ENCODE results near the gene KASH5.
A peak's percentile ranks its signal among the peaks of the same experiment; 100 is the strongest.

KASH5 gene

DNA sequence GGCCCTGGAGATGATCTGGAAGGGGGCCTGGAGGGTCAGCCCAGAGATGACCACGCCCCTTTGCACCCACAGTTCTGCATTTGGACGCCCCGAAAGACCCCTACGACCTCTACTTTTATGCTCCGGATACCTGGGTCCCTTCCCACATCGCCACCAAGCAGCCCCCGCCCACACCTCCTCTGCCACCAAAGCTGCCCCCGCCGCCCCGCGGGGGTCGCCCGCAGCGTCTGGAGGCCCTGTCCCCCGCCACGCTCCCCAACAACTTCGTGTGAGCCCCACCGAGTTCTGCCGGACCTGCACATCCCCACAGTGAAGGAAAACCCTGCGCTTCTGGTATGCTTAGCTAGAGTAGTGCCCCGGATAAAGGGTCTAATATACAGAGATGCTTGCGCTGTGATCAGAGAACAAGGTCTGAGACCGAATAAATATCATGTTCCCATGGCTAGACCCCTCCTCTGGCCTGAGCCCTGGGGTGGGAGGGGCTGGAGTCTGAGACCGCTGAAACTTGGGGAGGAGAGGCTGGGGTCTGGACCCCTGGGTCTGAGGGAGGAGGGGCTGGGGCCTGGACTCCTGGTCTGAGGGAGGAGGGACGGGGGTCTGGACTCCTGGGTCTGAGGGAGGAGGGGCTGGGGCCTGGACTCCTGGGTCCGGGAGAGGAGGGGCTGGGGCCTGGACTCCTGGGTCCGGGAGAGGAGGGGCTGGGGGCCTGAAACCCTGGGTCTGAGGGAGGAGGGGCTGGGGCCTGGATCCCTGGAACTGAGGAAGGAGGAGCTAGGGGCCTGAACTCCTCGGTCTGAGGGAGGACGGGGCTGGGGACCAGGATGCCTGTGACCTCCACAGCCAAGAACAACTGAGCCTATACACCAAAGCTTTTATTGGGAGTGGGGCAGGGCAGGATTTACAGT, 40.8 kb downstream of the KASH5 start:
- Mint-ChIP-seq H3K9me3 (no peaks in the 10 kb centered on the region), H3K36me3 (peaks cover 1% of the 10 kb centered on the region), H3K27ac (no peak overlapping the region), H3K27me3 (peaks cover 65% of the 10 kb centered on the region), H3K4me3 (peak overlapping the region; percentile 67), H3K4me1 (peaks cover 50% of the 10 kb centered on the region)
- ATAC-seq (ENCODE audit: low read depth) (no peak), DNase-seq (ENCODE audit: low spot score in 2 of 2) (no peak)

DNA sequence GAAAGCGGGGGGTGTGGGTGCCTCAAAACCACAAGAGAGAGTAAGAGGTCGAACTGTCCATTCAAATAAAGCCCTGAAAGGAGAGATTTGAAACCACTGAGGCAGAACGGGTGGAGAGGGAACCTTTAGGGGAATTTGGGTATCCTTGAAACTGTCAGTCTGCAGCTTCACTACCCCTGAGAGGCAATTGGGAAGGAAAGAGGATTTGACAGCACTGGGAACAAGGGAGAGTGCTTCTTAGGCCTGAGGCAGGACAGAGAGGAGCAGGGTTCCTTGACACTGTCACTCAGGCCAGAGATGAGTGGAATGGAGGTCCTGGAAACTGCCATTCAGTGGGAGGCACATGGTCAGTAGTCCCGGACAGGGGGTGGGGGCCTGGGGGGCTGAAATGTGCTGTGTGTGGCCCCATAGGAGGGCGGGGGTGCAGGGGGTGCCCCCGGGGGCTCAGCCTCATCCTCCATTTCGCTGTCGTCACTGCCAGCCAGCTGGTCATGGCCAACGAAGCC, 42.2 kb downstream of the KASH5 start:
- DNase-seq (ENCODE audit: low spot score in 2 of 2) = no peak
- H3K27me3 Mint-ChIP-seq = peaks cover 61% of the 10 kb centered on the region
- no peaks in the 10 kb centered on the region for H3K9me3 Mint-ChIP-seq
- no peak overlapping the region for H3K27ac Mint-ChIP-seq
- ATAC-seq (ENCODE audit: low read depth) = no peak
- H3K36me3 Mint-ChIP-seq = peaks cover 1% of the 10 kb centered on the region
- H3K4me1 Mint-ChIP-seq = peaks cover 48% of the 10 kb centered on the region
- no peak overlapping the region for H3K4me3 Mint-ChIP-seq

DNA sequence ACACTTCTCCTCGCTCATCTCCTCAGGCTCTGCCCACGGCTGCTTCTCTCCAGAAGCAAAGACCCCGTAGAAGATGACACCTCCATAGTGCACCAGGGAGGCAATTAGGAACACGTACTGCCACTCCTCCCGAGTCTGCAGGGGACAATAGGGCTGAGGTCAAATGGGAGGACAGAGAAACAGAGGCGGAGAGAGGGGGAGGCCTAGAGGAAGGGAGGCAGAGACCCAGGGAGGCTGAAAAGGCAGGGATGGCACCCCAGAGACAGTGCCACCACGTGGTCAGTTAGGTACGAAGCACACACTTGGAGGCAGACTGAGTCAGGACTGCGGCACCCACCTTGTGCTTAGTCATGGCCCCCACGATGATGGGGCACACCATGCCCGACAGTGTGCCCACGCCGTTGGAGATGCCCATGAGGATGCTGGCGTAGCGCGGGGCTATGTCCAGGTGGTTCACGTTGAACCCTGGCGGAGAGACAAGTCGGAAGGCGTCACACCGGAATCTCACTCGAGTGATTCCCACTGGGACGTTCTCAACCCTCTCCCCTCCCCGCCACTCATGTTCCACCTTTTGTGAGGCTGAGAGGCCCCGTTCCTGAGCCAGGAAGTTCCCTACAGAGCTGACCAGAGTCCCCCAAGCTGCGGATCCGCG, 42.8 kb downstream of the KASH5 start:
- H3K27ac Mint-ChIP-seq = no peak overlapping the region
- DNase-seq (ENCODE audit: low spot score in 2 of 2) (no peak), ATAC-seq (ENCODE audit: low read depth) (peak; percentile 35)
- peaks cover 1% of the 10 kb centered on the region for H3K36me3 Mint-ChIP-seq
- peaks cover 59% of the 10 kb centered on the region for H3K27me3 Mint-ChIP-seq
- no peak overlapping the region for H3K4me3 Mint-ChIP-seq
- H3K4me1 Mint-ChIP-seq = peaks cover 46% of the 10 kb centered on the region
- no peaks in the 10 kb centered on the region for H3K9me3 Mint-ChIP-seq

DNA sequence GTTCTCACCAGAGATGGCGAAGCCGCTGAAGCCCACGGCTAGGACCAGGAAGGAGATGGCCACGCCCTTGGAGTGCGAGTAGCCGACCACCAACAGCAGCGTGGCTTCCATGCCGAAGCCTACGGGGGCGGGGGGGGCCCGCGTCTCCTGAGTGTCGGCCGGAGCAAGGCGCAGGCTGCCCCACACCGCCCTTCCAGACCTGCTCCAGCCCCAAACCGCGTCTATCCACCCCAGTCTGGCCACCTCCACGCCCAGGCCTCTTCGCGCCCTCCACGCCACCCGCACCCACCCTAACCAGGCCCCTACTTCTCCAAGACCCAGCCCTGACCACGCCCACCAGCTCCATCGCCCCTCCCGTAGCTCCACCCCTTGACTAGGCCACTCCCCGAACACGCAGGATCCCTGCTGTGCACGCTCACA, 43.3 kb downstream of the KASH5 start:
- ATAC-seq (ENCODE audit: low read depth) = peak; percentile 30
- H3K4me3 Mint-ChIP-seq = no peak overlapping the region
- H3K4me1 Mint-ChIP-seq = peaks cover 47% of the 10 kb centered on the region

DNA sequence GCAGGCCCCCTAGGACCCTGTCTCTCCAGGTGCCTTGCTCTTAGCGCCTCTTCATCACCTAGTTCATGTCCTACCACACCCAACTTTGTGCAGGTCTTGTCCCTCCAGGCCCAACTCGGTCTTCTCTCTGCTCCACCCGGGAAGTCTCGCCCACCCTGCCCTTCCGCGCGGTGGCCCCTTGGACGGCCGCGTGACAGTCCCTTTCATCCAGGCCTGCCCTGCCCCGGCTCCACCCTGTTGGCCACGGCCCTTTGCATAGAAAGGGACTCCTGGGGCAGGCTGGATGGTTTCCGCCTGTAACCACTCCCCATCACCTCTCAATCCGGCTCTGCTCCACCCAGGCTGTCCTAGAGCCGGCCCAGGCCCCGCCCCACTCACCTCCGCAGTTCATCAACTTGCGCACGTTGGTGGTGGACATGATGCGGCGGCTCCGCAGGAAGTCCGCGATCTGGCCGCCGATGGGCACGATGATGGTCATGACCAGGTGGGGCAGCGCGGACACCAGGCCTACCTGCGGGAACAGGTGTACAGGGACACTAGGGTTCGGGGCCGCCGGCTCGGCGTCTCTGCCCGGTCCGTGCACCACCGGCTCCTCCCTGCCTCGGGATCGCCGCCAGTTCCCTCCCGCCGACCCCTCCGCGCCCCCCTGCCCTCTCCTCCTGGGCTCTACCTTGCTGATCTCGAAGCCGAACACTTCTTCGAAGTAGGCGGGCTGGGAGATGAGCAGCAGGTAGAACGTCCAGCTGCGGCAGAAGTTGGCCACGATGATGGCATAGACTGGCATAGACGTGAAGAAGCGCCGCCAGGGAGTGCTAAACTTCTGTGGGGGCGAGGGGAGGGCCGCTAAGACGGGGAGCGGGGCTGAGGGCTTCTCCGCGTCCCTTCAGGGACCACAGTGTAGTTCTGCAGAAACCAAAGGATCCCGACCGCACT, 44.4 kb downstream of the KASH5 start:
- H3K4me3 Mint-ChIP-seq = peak overlapping the region; percentile 35
- no peak overlapping the region for H3K27ac Mint-ChIP-seq
- ATAC-seq (ENCODE audit: low read depth) (peak; percentile 42), DNase-seq (ENCODE audit: low spot score in 2 of 2) (no peak)
- peaks cover 42% of the 10 kb centered on the region for H3K4me1 Mint-ChIP-seq
- no peaks in the 10 kb centered on the region for H3K9me3 Mint-ChIP-seq
- no peaks in the 10 kb centered on the region for H3K36me3 Mint-ChIP-seq
- peaks cover 54% of the 10 kb centered on the region for H3K27me3 Mint-ChIP-seq

More for the DNA sequence above, 43.3 kb downstream of the KASH5 start:
- H3K36me3 Mint-ChIP-seq = peaks cover 1% of the 10 kb centered on the region
- H3K9me3 Mint-ChIP-seq = no peaks in the 10 kb centered on the region
- no peak for DNase-seq (ENCODE audit: low spot score in 2 of 2)
- no peak overlapping the region for H3K27ac Mint-ChIP-seq
- H3K27me3 Mint-ChIP-seq = peaks cover 59% of the 10 kb centered on the region

DNA sequence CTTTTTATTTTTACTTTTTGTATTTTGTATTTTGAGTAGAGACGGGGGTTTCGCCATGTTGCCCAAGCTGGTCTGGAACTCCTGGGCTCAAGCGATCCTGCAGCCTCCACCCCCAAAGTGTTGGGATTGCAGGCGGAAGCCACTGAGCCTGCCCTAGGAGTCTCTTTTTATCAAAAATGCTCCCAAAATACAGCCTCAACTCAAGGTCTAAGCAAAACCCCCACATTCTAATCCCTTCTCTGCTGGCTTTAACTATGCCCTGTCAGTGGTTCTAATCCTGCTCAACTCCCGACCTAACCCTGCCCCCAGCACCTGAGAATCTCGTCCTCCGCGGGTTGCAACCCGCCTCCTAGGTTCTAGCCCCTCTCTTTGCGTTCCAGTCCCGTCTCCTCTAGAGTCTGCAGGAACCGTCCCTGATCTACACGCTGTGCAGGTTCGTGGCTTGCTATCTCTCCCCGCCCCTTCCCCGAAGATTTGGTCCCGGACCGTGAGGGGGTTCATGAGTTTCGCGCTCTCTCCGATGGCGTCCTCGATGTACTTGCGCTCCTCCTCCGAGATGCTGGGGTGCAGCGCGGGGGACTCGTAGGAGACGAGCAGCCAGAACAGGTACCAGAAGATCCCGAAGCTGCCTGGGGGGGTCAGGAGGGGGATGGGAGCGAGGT, 45.3 kb downstream of the KASH5 start:
- no peak for DNase-seq (ENCODE audit: low spot score in 2 of 2)
- ATAC-seq (ENCODE audit: low read depth) = no peak
- peaks cover 60% of the 10 kb centered on the region for H3K27me3 Mint-ChIP-seq
- no peaks in the 10 kb centered on the region for H3K9me3 Mint-ChIP-seq
- no peaks in the 10 kb centered on the region for H3K36me3 Mint-ChIP-seq
- H3K27ac Mint-ChIP-seq = no peak overlapping the region
- H3K4me1 Mint-ChIP-seq = peaks cover 45% of the 10 kb centered on the region
- no peak overlapping the region for H3K4me3 Mint-ChIP-seq

DNA sequence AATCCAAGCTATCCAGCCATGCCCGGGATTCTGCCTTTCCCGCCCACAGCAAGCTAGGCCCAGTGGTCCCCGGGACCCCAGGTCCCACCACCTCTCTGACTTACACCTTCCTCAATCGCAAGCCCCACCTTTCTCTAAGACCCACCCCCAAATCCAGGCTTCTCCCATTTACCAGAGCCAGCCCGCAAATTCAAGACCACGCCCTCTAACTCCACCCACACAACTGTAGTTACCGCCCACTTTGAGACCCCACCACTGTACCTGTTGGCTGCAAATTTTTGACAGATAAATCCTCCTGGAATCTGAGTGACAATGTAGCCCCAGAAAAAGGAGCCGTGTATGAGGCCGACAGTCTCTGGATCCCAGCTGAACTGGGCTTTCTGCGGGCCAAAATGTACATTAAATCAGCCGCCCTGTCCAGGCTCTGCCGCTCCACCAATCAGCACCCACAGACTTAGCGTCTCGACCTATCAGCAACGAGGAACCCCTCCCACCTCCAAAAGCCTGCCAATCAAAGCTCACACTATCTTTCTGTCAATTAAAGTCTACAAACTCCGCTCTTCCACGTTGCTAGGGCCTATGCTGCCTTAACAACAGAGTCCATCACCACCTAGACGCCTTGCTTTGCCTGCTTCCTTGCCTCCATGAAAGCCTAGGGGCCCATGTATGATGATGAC, 47.0 kb downstream of the KASH5 start:
- peaks cover 59% of the 10 kb centered on the region for H3K27me3 Mint-ChIP-seq
- ATAC-seq (ENCODE audit: low read depth) (no peak), DNase-seq (ENCODE audit: low spot score in 2 of 2) (no peak)
- no peaks in the 10 kb centered on the region for H3K36me3 Mint-ChIP-seq
- H3K27ac Mint-ChIP-seq = no peak overlapping the region
- no peak overlapping the region for H3K4me3 Mint-ChIP-seq
- no peaks in the 10 kb centered on the region for H3K9me3 Mint-ChIP-seq
- H3K4me1 Mint-ChIP-seq = peaks cover 35% of the 10 kb centered on the region

DNA sequence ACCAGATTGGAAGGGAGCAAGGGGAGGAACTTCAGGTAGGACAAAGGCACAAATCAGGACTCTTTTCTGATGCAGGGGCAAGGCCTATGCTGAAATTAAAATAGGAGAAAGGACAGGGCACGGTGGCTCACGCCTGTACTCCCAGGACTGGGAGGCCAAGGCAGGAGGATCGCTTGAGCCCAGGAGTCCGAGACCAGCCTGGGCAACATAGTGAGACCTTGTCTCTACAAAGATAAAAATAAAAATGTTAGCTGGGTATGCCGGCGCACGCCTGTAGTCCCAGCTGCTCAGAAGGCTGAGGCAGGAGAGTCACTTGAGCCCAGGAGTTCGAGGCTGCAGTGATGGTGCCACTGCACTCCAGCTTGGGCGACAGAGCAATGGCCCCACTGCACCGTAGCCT, 47.6 kb downstream of the KASH5 start:
- Mint-ChIP-seq H3K27ac (no peak overlapping the region), H3K27me3 (peaks cover 58% of the 10 kb centered on the region), H3K4me1 (peaks cover 33% of the 10 kb centered on the region), H3K36me3 (peaks cover 2% of the 10 kb centered on the region), H3K9me3 (no peaks in the 10 kb centered on the region), H3K4me3 (no peak overlapping the region)
- DNase-seq (ENCODE audit: low spot score in 2 of 2) = no peak
- no peak for ATAC-seq (ENCODE audit: low read depth)

DNA sequence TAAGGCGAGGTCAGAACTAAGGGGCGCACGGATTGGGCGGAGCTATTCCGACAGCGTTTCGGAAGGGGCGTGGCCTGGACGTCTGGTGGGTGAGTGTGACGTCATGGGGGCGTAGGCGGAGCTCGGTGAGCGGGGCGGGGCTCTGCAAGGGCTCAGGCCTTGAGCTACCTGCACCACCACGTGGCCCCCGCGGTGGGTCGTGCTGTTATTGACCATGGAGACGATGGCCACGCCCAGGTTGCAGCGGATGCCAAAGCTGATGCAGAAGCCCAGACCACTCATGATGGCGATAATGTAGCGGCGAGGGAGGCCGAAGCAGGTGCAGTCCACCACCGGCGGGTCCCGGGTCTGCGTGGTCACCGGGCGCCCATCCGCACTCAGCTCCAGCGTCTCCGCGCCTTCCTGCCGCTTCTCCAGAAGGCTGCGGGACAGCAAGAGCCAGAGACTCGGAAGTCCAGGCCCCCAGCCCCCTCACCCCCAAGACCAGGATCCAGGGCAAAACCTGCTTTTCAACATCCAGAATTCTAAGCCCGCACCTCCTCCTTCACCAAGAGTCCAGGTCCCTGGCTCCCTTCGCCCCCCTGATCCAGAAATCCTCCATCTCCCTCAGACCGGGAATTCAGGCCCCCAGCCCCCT, 48.5 kb downstream of the KASH5 start:
- H3K4me1 Mint-ChIP-seq = peaks cover 33% of the 10 kb centered on the region
- DNase-seq (ENCODE audit: low spot score in 2 of 2) (no peak), ATAC-seq (ENCODE audit: low read depth) (peak; percentile 61)
- peaks cover 58% of the 10 kb centered on the region for H3K27me3 Mint-ChIP-seq
- no peak overlapping the region for H3K4me3 Mint-ChIP-seq
- H3K9me3 Mint-ChIP-seq = no peaks in the 10 kb centered on the region
- peaks cover 4% of the 10 kb centered on the region for H3K36me3 Mint-ChIP-seq
- H3K27ac Mint-ChIP-seq = peak overlapping the region; percentile 22

DNA sequence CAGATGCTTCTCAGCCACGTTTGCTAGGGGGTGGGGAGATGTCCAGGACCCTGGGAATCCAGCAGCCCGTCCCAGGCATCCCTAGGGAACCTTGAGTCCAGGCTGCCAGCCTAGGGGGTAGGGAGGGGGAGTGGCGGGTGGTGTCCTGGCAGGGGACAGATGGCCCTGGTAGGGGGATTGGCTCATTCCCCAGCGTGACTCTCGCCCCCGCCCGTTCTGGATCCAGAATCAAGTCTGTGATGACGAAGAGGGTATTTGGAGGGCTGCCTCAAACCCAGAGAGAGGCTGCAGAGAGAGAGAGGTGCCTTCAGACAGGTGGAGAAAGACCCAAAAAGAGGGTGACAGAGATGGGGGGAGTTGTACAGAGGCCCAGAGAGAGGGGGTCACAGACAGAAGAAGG, 49.2 kb downstream of the KASH5 start:
- peaks cover 37% of the 10 kb centered on the region for H3K4me1 Mint-ChIP-seq
- peak overlapping the region; percentile 22 for H3K27ac Mint-ChIP-seq
- DNase-seq (ENCODE audit: low spot score in 2 of 2) = no peak
- H3K36me3 Mint-ChIP-seq = peaks cover 7% of the 10 kb centered on the region
- H3K27me3 Mint-ChIP-seq = peaks cover 61% of the 10 kb centered on the region
- H3K4me3 Mint-ChIP-seq = no peak overlapping the region
- H3K9me3 Mint-ChIP-seq = no peaks in the 10 kb centered on the region
- ATAC-seq (ENCODE audit: low read depth) = no peak

DNA sequence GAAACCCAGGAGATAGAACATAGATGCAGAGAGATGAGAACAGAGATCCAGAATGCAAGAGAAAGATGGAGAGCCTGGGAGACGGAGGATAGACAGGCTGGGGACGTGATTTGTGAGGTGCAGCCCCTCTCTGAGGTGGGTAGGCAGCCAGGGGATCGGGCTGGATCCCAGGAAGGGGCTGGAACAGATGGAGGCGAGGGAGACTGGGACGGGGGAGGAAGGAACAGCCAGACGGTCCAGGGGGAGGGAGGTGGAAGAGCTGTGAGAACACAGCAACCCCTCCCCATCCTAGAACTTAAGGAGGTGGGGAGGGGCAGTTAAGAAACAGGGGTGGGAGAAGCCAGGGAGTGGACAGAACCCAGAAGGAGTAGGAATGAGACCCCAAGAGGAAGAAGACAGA, 50.2 kb downstream of the KASH5 start:
- peaks cover 59% of the 10 kb centered on the region for H3K27me3 Mint-ChIP-seq
- peaks cover 40% of the 10 kb centered on the region for H3K4me1 Mint-ChIP-seq
- DNase-seq (ENCODE audit: low spot score in 2 of 2) = no peak
- ATAC-seq (ENCODE audit: low read depth) = no peak
- no peaks in the 10 kb centered on the region for H3K9me3 Mint-ChIP-seq
- H3K27ac Mint-ChIP-seq = no peak overlapping the region
- H3K36me3 Mint-ChIP-seq = peaks cover 7% of the 10 kb centered on the region
- H3K4me3 Mint-ChIP-seq = no peak overlapping the region

DNA sequence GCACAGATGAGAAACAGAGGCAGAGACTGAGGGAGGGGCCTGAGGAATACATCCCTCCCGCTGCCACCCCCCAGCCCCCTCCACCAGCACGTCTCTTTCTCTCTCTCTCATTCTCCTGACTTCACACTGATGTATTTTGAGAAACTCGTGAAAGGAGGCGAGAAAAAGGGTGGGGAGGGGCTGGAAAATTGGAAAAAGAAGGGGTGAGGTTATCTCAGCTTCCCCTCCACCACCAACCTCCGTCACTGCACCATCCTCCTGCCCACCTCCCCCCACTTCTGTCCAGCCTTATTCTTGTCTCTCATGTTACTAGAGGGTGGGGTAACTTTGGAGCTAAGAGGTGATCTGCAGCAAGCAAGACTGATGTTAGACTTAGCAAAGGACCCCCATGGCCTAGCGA, 51.8 kb downstream of the KASH5 start:
- Mint-ChIP-seq H3K4me1 (peaks cover 43% of the 10 kb centered on the region), H3K27ac (no peak overlapping the region), H3K27me3 (peaks cover 53% of the 10 kb centered on the region), H3K4me3 (no peak overlapping the region), H3K36me3 (peaks cover 7% of the 10 kb centered on the region), H3K9me3 (no peaks in the 10 kb centered on the region)
- DNase-seq (ENCODE audit: low spot score in 2 of 2) (no peak), ATAC-seq (ENCODE audit: low read depth) (no peak)

Data from memory B cell (primary cell).